GM19043 (cell line): Measurements from ENCODE around the gene MAEA.
"Not testable (repeated sequence)": the region's sequence is repeated elsewhere in the genome, so short reads cannot be mapped to it uniquely, and the experiment has no call there.

Experiments
- ATAC-seq: cut with Tn5 transposase; IDR thresholded peaks from one replicate; pipeline ENCODE4 v1.9.1; 2021; ENCODE audit warnings: low read depth; ENCODE audit not compliant: unreplicated experiment

Gene MAEA

DNA sequence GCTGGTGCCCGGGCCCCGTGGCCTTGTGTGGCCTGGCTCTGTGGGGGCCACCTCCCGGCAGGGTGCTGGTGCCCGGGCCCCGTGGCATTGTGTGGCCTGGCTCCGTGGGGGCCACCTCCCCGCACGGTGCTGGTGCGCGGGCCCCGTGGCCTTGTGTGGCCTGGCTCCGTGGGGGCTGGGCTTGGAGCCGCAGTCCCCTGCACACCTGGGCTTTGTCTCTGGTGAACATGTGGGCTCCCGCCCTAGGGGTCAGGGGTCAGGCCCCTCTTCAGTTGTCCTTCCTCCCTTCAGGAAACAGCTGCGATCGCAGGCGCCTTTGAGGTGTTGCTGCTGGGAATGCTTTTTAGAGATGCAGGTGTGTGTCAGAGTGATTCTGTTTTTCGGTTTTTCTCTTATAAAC, 74.5 kb downstream of the MAEA start:
- ATAC-seq = no peak

DNA sequence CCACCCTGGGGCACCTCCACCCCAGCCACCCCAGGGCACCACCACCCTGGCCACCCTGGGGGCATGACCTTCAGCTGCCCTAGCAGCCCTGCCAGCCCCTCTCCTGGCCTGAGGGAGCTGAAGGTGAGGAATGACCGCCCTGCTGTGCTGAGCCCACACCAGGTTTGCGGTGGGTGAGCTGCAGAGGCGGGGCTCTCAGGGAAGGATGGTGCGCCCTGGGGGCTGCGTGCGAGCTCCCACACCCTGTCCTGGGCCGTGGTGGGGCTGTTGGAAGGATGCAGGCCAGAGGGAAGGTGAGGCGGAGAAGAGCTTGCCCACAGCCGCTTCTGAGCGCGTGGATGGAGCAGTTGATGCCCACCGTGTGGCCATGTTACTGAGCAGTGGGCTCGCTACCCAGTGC, 75.1 kb downstream of the MAEA start:
- no peak for ATAC-seq

GRCh38 chr4:1365271-1366178, 75.8 kb downstream of the MAEA start:
- no peak for ATAC-seq

DNA sequence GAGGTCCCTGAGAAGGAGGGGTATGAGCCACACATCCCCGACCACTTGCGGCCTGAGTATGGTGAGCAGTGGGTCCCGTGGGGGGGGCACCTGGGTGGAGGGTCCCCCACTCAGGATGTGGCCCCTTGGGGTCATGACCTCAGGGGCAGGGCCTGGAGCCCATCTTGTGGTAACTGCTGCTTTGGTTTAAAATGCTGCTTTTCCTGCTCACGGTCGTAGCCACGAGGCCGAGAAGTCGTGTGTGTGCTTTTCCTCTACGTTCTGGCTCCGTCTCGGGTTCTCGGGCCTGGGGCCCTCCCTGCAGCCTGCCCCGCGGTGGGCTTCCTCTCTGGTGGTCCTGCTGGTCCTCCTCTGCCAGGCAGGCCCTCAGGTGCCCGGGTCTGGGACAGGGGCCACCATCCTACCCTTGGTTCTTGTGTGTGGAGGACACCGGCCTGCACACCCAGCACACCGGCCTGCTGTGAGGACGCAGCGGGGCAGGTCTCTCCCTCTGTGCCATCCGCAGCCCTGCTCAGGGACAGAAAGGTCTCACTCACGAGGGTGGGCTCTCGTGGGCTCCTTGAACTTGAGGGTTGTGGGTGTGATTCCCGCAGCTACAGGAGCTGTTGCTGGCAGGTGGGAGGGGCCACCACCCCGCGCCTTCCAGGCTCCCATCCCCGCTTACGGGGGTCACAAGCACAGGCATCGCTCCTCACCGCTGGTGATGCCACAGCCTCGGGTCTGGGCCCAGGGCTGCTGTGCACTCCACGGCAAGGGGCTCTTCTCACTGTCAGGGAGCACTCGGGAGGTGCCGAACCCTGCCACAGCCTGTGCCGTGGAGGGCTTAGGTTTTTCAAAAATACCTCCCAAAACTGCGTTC, 76.9 kb downstream of the MAEA start:
- no peak for ATAC-seq

- no peak for ATAC-seq
Observed at GRCh38 chr4:1367230-1367935, 77.7 kb downstream of the MAEA start.

DNA sequence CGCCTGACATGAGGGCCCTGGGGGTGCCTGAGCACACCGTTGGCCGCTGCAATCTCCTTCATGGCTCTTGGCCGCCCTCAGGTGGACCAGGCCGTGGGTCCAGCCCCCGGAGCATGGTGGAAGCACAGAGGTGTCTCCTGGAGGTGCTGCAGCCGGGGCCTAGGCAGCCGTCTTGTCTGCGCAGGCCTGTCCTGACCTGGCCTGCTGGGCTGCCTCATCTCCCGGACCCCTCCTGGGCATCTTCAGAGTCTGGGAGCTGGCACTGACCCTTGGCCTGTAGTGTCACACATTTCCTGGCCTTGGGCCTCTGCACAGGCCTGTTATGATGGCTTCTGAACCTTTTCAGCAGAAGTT, 78.2 kb downstream of the MAEA start:
- no peak for ATAC-seq

DNA sequence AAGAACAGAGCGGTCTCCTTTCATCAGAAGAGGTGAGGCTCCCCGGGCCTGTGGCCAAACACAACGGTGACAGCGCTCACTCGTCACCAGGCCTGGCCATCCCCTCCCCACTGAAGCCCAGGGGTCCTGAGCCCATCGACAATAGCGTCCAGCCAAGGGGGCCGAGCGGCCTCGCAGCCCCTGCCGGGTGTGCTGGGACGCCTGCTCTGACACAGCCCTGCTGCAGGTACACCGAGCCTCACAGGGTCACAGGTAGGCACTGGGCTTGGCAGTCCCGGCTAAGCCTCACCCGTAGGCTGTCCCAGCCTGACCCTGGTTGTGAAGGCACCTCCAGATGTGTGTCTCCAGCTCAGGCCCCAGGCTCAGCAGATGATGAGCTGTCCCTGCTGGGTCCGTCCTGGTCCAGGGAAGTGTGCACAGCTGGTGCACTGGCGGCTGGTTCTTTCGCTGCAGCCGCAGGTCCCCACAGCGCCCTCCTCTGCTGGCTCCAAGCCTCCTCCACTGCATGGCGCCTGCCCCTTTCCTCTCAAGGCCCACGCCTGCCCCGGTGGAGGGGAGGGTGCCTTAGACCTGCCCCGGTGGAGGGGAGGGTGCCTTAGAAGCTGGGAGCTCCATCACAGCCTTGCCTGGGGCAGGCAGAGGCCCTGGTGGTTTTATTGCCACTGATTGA, 78.9 kb downstream of the MAEA start:
- ATAC-seq = no peak

- ATAC-seq = no peak
Observed at GRCh38 chr4:1369091-1369450, 79.4 kb downstream of the MAEA start.

DNA sequence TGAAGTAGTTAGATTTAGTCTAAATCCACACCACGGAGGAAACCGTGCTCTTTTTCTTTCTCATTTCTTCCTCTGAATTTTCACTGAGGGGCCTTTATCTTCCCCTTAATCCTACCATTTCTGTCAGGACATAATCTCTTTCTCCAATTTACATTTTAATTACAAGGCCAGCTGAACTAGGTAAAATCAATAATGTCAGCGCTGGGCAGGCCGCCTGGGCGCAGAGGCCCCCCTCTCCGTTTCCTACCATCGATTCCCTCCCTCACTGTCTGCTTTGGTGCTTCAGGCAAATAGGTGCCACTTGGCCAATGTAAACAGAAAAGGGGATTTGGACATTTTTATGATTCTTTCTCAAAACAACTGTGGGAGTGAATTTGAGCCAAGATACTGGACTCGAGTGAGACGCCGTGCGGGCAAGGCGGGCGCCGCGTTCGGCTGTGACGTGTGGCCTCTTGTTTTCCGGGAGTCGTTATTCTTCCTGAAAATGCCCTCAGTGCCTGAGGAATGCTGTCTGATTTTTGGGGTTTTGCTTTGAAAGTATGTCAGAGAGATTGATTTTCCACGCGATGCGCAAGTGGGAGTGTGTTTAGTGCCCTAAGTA, 79.9 kb downstream of the MAEA start:
- ATAC-seq = no peak

- no peak for ATAC-seq
Observed at GRCh38 chr4:1370321-1371124, 80.8 kb downstream of the MAEA start.

- ATAC-seq = no peak
Observed at GRCh38 chr4:1371176-1372165, 81.8 kb downstream of the MAEA start.

GRCh38 chr4:1372576-1372975, 82.9 kb downstream of the MAEA start:
- not testable (repeated sequence) for ATAC-seq

DNA sequence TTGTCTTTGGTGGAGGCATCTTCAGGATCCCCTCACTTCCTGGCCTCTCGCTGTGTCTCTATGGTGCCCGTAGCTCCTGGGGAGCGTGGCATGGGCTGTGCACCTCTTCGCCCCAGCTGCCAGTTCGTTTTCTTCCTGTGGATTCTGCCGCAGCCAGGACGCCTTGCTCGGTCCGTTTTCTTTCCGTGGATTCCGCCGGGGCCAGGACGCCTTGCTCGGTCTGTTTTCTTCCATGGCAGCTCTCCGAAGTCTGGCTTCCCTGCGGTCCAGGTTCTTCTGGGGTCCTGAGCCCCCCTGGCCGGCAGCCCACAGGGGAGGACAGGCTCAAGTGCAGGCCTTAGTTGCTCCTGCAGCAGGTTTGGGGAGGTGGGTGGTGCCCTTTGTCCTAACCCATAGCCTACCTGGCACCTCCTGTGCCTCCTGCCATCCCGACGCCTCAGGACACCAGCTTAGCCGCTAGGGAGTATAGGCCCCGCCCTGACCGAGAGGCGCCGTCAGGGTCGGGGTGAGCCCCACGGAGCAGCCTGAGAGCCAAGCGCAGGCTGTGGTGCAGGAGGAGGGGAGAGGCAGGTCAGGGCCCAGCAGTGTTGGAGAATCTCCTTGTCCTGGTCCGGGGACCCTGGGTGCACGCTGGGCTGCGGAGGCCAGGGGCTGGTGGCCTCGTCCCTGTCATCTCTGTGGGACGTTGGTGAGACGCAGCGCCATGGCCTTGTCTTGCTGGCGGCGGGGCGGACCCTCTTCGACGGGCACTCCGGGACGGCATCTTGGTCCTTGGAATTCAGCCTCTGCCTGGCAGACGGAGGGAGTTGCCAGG, 84.4 kb downstream of the MAEA start:
- ATAC-seq = no peak

GRCh38 chr4:1374706-1375045, 85.0 kb downstream of the MAEA start:
- ATAC-seq = no peak

GRCh38 chr4:1375051-1375721, 85.5 kb downstream of the MAEA start:
- no peak for ATAC-seq

GRCh38 chr4:1375761-1376322, 86.2 kb downstream of the MAEA start:
- no peak for ATAC-seq

GRCh38 chr4:1376391-1376840, 86.7 kb downstream of the MAEA start:
- no peak for ATAC-seq
